H9 (cell line): Measurements from ENCODE around the gene THUMPD1. TPM values are rescaled to one million over a fixed set of nuclear protein-coding genes. Genes with fewer than 3 reads are reported as not detected.
"Not testable (repeated sequence)": the region's sequence is repeated elsewhere in the genome, so short reads cannot be mapped to it uniquely, and the experiment has no call there.

Source experiments
- DNase-seq: peaks from one replicate; pipeline ENCODE4 v3.0.0-alpha.2; 2017
- H2AFZ ChIP-seq: one replicate; pipeline ENCODE4 v1.6.1; 2013; ENCODE audit warnings: mild to moderate bottlenecking, low read length, control low read depth, moderate library complexity
- H2AK5ac ChIP-seq: 2 replicates; pipeline ENCODE4 v1.6.1; 2013; ENCODE audit warnings: low read length, control low read depth, mixed read lengths; ENCODE audit not compliant: insufficient read length
- H2BK120ac ChIP-seq: one replicate; pipeline ENCODE4 v1.6.1; 2013; ENCODE audit warnings: low read depth, mild to moderate bottlenecking, low read length, control low read depth, inconsistent platforms; ENCODE audit not compliant: poor library complexity, severe bottlenecking
- H2BK12ac ChIP-seq: 2 replicates; pipeline ENCODE4 v1.6.1; 2013; ENCODE audit warnings: low read length, control low read depth, mixed read lengths, low read depth; ENCODE audit not compliant: insufficient read length
- H2BK15ac ChIP-seq: 2 replicates; pipeline ENCODE4 v1.6.1; 2013; ENCODE audit warnings: low read depth, low read length, control low read depth
- H2BK20ac ChIP-seq: one replicate; pipeline ENCODE4 v1.6.1; 2013; ENCODE audit warnings: low read depth, mild to moderate bottlenecking, low read length, control low read depth, inconsistent platforms; ENCODE audit not compliant: poor library complexity, severe bottlenecking
- H2BK5ac ChIP-seq: 2 replicates; pipeline ENCODE4 v1.6.1; 2013; ENCODE audit warnings: low read length, control low read depth, mixed read lengths; ENCODE audit not compliant: insufficient read length
- H3K14ac ChIP-seq: 2 replicates; pipeline ENCODE4 v1.6.1; 2013; ENCODE audit warnings: low read length, control low read depth; ENCODE audit not compliant: insufficient read depth
- H3K18ac ChIP-seq: 2 replicates; pipeline ENCODE4 v1.6.1; 2013; ENCODE audit warnings: low read depth, mild to moderate bottlenecking, mixed read lengths, low read length, control low read depth; ENCODE audit not compliant: insufficient read length
- H3K23ac ChIP-seq: 2 replicates; pipeline ENCODE4 v1.6.1; 2013; ENCODE audit warnings: low read length, control low read depth, mixed read lengths, low read depth; ENCODE audit not compliant: insufficient read length
- H3K23me2 ChIP-seq: 2 replicates; pipeline ENCODE4 v1.6.1; 2013; ENCODE audit warnings: low read depth, mild to moderate bottlenecking, mixed read lengths, low read length, control low read depth; ENCODE audit not compliant: insufficient read length, poor library complexity, severe bottlenecking
- H3K27ac ChIP-seq: 2 replicates; pipeline ENCODE4 v1.5.1; 2013; ENCODE audit warnings: low read length, control low read depth, mixed read lengths, low read depth; ENCODE audit not compliant: insufficient read length
- H3K27me3 ChIP-seq: 2 replicates; pipeline ENCODE4 v1.6.1; 2013; ENCODE audit warnings: low read length, control low read depth, inconsistent platforms; ENCODE audit not compliant: insufficient read depth
- H3K4ac ChIP-seq: 2 replicates; pipeline ENCODE4 v1.6.1; 2013; ENCODE audit warnings: low read depth, mild to moderate bottlenecking, control low read depth, inconsistent platforms, low read length, moderate library complexity
- H3K4me1 ChIP-seq: 2 replicates; pipeline ENCODE4 v1.6.1; 2013; ENCODE audit warnings: low read length, control low read depth, inconsistent platforms; ENCODE audit not compliant: insufficient read depth
- H3K4me2 ChIP-seq: 2 replicates; pipeline ENCODE4 v1.6.1; 2013; ENCODE audit warnings: low read length, control low read depth, mixed read lengths; ENCODE audit not compliant: insufficient read length, insufficient read depth
- H3K56ac ChIP-seq: 2 replicates; pipeline ENCODE4 v1.6.1; 2013; ENCODE audit warnings: low read depth, mild to moderate bottlenecking, mixed read lengths, low read length, control low read depth; ENCODE audit not compliant: insufficient read length
- H3K79me1 ChIP-seq: 2 replicates; pipeline ENCODE4 v1.6.1; 2013; ENCODE audit warnings: low read depth, mild to moderate bottlenecking, moderate library complexity, low read length, control low read depth, inconsistent platforms; ENCODE audit not compliant: insufficient read depth, poor library complexity, severe bottlenecking
- H3K79me2 ChIP-seq: 2 replicates; pipeline ENCODE4 v1.6.1; 2013; ENCODE audit warnings: low read length, control low read depth, inconsistent platforms; ENCODE audit not compliant: insufficient read depth
- H3K9ac ChIP-seq: 2 replicates; pipeline ENCODE4 v1.6.1; 2013; ENCODE audit warnings: low read length, control low read depth, mixed read lengths; ENCODE audit not compliant: insufficient read length; ENCODE audit errors: extremely low read depth
- H3K9me3 ChIP-seq: one replicate; pipeline ENCODE4 v1.6.1; 2013; ENCODE audit warnings: low read depth, low read length, inconsistent platforms; ENCODE audit not compliant: control insufficient read depth
- H3T11ph ChIP-seq: one replicate; pipeline ENCODE4 v1.6.1; 2013; ENCODE audit warnings: mild to moderate bottlenecking, low read length, control low read depth, inconsistent platforms
- H4K20me1 ChIP-seq: one replicate; pipeline ENCODE4 v1.6.1; 2013; ENCODE audit not compliant: control insufficient read depth, insufficient read length, insufficient read depth
- H4K5ac ChIP-seq: 2 replicates; pipeline ENCODE4 v1.6.1; 2013; ENCODE audit warnings: low read depth, mild to moderate bottlenecking, mixed read lengths, low read length, control low read depth; ENCODE audit not compliant: insufficient read length
- H4K8ac ChIP-seq: replicated peaks from 2 replicates; pipeline ENCODE4 v1.6.1; 2013; ENCODE audit warnings: low read length, control low read depth, mixed read lengths, low read depth; ENCODE audit not compliant: insufficient read length
- H4K91ac ChIP-seq: 2 replicates; pipeline ENCODE4 v1.6.1; 2013; ENCODE audit warnings: low read depth, mild to moderate bottlenecking, moderate library complexity, mixed read lengths, low read length, control low read depth; ENCODE audit not compliant: insufficient read length
- H3K27ac Mint-ChIP-seq, 3 experiments: 2 replicates in 2 of 3; 3 replicates in 1 of 3; pipeline ENCODE4 v1.8.0; 2020 to 2021; ENCODE audit warnings: mixed read lengths in 3 of 3, mild to moderate bottlenecking in 1 of 3, moderate library complexity in 1 of 3
- H3K27me3 Mint-ChIP-seq: 2 replicates; pipeline ENCODE4 v1.8.0; 2021; ENCODE audit warnings: low read depth, mild to moderate bottlenecking, moderate library complexity, mixed read lengths
- H3K36me3 Mint-ChIP-seq, 3 experiments: 2 replicates in 2 of 3; 3 replicates in 1 of 3; pipeline ENCODE4 v1.8.0; 2020 to 2021; ENCODE audit warnings: low read depth in 3 of 3, mixed read lengths in 3 of 3; ENCODE audit not compliant: insufficient read depth in 1 of 3
- H3K4me1 Mint-ChIP-seq, 2 experiments: 2 replicates each; pipeline ENCODE4 v1.8.0; 2020; ENCODE audit warnings: mixed read lengths in 2 of 2
- H3K4me3 Mint-ChIP-seq, 2 experiments: 2 replicates in 1 of 2; 3 replicates in 1 of 2; pipeline ENCODE4 v1.8.0; 2020 to 2021; ENCODE audit warnings: mild to moderate bottlenecking in 2 of 2, mixed read lengths in 2 of 2, moderate library complexity in 1 of 2
- H3K9me3 Mint-ChIP-seq, 2 experiments: 2 replicates in 1 of 2; 3 replicates in 1 of 2; pipeline ENCODE4 v1.8.0; 2020; ENCODE audit warnings: mild to moderate bottlenecking in 2 of 2, mixed read lengths in 2 of 2, moderate library complexity in 1 of 2
- WGBS: extraction: QIAGEN DNeasy Blood & Tissue Kit; methylation state at CpG from one replicate; pipeline ENCODE4 v1.1.7; 2013; ENCODE audit warnings: missing lambda C conversion rate, low lambda C conversion rate, mixed read lengths; ENCODE audit not compliant: insufficient read length; ENCODE audit errors: extremely low coverage; 5-methylcytosine and 5-hydroxymethylcytosine counted together
- total RNA-seq: library from RNA; stranded (reverse); gene quantifications from 2 replicates; pipeline ENCODE4 v1.2.1, GENCODE V29; 2021
- TF ChIP-seq, protein P1 (sequence below): fragments of 200-600 bp; sonication (generic); conservative IDR thresholded peaks from 3 replicates; pipeline ENCODE4 v1.8.0; 2021; ENCODE audit warnings: antibody characterized with exemption, mild to moderate bottlenecking

Gene THUMPD1
- total RNA-seq, 1 experiment from 2014 or later = 51.3 TPM

GRCh38 chr16:20760346-20760745, 18.7 kb upstream of the THUMPD1 start:
- Mint-ChIP-seq H3K4me3 (no peak overlapping the region), H3K27ac (no peak overlapping the region), H3K4me1 (peaks cover 16 to 18% of the 10 kb centered on the region in 2 experiments), H3K9me3 (peaks cover 10 to 12% of the 10 kb centered on the region in 2 experiments), H3K27me3 (peaks cover 5% of the 10 kb centered on the region), H3K36me3 (peaks cover 0 to 10% (median 0%) of the 10 kb centered on the region in 3 experiments; a peak in 1 of 7 replicates)
- H3K4me1 ChIP-seq = no peaks in the 10 kb centered on the region
- no peak overlapping the region for H3K14ac ChIP-seq
- no peak overlapping the region for H3K56ac ChIP-seq
- no peak overlapping the region for H4K5ac ChIP-seq
- no peak overlapping the region for H3K9ac ChIP-seq
- H2BK15ac ChIP-seq = no peak overlapping the region
- H2BK12ac ChIP-seq = no peak overlapping the region
- H3K79me2 ChIP-seq = no peaks in the 10 kb centered on the region
- H4K20me1 ChIP-seq = no peaks in the 10 kb centered on the region
- no peak overlapping the region for H3K18ac ChIP-seq
- no peak overlapping the region for H2BK120ac ChIP-seq
- H2AFZ ChIP-seq = no peak overlapping the region
- H3K27ac ChIP-seq = no peak overlapping the region
- H4K91ac ChIP-seq = no peak overlapping the region
- H2AK5ac ChIP-seq = no peak overlapping the region
- no peaks in the 10 kb centered on the region for H3K9me3 ChIP-seq
- H3K23ac ChIP-seq = no peak overlapping the region
- H3K4me2 ChIP-seq = no peak overlapping the region
- no CpG with 5 or more reads among the region's 2 CpGs for WGBS
- no peaks in the 10 kb centered on the region for H3K79me1 ChIP-seq
- H3K4ac ChIP-seq = no peak overlapping the region
- H3T11ph ChIP-seq = no peak overlapping the region
- no peak overlapping the region for H4K8ac ChIP-seq
- H3K27me3 ChIP-seq = no peaks in the 10 kb centered on the region
- DNase-seq = no peak
- no peaks in the 10 kb centered on the region for H3K23me2 ChIP-seq
- no peak overlapping the region for H2BK5ac ChIP-seq
- no peak overlapping the region for H2BK20ac ChIP-seq
- TF ChIP-seq, protein P1, sequence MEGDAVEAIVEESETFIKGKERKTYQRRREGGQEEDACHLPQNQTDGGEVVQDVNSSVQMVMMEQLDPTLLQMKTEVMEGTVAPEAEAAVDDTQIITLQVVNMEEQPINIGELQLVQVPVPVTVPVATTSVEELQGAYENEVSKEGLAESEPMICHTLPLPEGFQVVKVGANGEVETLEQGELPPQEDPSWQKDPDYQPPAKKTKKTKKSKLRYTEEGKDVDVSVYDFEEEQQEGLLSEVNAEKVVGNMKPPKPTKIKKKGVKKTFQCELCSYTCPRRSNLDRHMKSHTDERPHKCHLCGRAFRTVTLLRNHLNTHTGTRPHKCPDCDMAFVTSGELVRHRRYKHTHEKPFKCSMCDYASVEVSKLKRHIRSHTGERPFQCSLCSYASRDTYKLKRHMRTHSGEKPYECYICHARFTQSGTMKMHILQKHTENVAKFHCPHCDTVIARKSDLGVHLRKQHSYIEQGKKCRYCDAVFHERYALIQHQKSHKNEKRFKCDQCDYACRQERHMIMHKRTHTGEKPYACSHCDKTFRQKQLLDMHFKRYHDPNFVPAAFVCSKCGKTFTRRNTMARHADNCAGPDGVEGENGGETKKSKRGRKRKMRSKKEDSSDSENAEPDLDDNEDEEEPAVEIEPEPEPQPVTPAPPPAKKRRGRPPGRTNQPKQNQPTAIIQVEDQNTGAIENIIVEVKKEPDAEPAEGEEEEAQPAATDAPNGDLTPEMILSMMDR = no peak

GRCh38 chr16:20755799-20756198, 14.2 kb upstream of the THUMPD1 start:
- H2AK5ac ChIP-seq, H3K27ac ChIP-seq, H3K23me2 ChIP-seq, DNase-seq, H3K18ac ChIP-seq, H3K4me1 ChIP-seq, H3K9me3 ChIP-seq, H3K4ac ChIP-seq, H4K20me1 ChIP-seq, H3K9me3 Mint-ChIP-seq, H2BK20ac ChIP-seq, H3K27me3 ChIP-seq, H3K36me3 Mint-ChIP-seq, H3K79me1 ChIP-seq, H4K91ac ChIP-seq, H3K4me3 Mint-ChIP-seq, H2AFZ ChIP-seq, H3T11ph ChIP-seq, H3K27ac Mint-ChIP-seq, H3K79me2 ChIP-seq, H3K56ac ChIP-seq, H2BK12ac ChIP-seq, H2BK120ac ChIP-seq, H3K4me1 Mint-ChIP-seq, H4K8ac ChIP-seq, H4K5ac ChIP-seq, H3K9ac ChIP-seq, H2BK15ac ChIP-seq, H2BK5ac ChIP-seq, H3K14ac ChIP-seq, H3K23ac ChIP-seq, H3K4me2 ChIP-seq: not testable (repeated sequence)
- peaks cover 15% of the 10 kb centered on the region for H3K27me3 Mint-ChIP-seq
- no CpG with 5 or more reads among the region's 5 CpGs for WGBS
